Stromal cell of bone marrow (primary cell): Measurements from ENCODE around the gene NOS1AP.
"Not testable (repeated sequence)": the region's sequence is repeated elsewhere in the genome, so short reads cannot be mapped to it uniquely, and the experiment has no call there.

Experiments
- DNase-seq: peaks from one replicate; pipeline ENCODE4 v3.0.0-alpha.2; 2012; ENCODE audit warnings: low read depth

The NOS1AP gene

DNA sequence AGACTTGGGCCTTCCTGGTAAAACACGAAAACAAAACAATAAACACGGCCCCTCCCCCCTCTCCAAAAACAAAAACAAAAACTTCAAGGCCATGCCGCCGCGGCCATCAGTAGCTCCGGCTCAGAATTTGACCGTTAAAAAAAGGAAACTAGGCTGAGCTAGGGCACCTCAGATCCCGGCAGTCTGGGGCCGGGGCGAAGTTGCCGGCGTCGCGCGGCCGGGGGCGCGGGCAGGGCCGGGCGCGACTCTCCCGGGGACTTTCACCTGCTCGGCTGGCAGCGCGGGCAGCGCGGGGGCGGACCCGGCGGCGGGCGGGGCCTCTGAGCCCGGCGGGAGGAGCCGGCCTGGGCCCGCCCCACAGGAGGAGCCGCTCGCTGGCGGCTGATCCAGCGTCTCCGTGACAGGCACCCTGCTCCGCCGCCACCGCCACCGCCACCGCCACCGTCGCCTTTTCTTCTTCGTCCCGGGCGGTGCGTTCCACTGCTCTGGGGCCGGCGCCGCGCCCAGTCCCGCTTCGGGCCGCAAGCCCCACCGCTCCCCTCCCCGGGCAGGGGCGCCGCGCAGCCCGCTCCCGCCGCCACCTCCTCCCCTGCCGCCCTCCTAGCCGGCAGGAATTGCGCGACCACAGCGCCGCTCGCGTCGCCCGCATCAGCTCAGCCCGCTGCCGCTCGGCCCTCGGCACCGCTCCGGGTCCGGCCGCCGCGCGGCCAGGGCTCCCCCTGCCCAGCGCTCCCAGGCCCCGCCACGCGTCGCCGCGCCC lies at the start of gene NOS1AP:
Gene NOS1AP (plus strand): TSS at position 358 of the 760 bp plus-strand sequence. CDS start 487 bp downstream, outside the sequence.
- DNase-seq: peak; percentile 11

- peak; percentile 92 for DNase-seq
Observed at GRCh38 chr1:162020150-162020549, 49.3 kb upstream of the NOS1AP start.

DNA sequence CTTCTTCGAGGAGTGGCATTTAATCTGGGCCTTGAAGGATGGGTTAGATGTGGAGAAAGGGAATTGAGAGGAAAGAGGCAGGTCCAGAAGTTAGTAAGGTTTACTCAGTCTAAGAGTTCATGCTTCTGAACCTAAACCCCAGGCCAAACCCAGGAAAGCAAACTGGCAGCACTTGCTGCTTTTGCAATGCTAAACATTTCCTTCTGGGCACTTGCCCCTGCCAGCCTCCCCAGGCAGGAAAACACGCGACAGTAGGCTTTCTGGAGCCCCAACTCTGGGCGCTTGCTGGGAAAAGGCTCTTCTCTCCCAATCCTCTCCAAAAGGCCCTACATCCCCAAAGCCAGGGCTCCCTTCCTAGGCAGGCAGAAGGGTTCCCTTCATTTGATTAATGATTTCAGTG lies 48.4 kb upstream of the NOS1AP start:
- no peak for DNase-seq

DNA sequence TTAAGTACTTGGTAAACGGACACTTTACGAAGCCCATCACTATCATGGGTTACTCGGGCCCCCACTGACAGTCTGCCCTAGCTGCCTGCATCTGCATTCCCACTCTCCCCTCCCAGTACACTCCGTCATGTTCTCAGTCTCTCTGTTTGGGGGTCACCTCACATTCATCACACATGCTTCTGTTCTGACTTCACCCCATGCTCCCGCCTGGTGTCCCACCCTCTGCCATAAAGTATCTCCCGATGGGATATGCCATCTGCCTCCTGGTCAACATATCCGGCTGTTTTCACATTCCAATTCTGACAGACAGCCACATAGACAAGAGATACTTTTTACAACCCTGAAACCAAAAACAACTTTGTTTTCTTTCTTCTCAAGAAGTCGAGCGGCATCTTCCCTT lies 46.9 kb upstream of the NOS1AP start:
- no peak for DNase-seq

DNA sequence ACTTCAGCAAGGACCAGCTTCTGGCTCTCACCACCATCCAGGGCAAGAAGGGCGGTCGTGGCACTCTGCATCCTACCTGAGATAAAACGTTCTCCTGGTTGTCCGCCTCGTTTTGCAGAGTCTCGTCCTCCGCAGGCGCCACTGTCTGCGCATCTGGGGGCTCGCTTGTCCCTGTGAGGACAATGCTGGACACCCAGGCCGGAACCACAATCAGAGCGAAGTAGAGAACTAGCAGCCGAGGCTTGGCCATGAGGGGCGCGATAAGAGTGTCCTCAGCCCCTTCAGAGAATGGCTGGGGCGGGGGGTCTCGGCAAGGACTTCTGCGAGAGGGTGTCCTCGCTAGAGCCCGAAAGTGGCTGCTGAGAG lies 46.3 kb upstream of the NOS1AP start:
- no peak for DNase-seq

DNA sequence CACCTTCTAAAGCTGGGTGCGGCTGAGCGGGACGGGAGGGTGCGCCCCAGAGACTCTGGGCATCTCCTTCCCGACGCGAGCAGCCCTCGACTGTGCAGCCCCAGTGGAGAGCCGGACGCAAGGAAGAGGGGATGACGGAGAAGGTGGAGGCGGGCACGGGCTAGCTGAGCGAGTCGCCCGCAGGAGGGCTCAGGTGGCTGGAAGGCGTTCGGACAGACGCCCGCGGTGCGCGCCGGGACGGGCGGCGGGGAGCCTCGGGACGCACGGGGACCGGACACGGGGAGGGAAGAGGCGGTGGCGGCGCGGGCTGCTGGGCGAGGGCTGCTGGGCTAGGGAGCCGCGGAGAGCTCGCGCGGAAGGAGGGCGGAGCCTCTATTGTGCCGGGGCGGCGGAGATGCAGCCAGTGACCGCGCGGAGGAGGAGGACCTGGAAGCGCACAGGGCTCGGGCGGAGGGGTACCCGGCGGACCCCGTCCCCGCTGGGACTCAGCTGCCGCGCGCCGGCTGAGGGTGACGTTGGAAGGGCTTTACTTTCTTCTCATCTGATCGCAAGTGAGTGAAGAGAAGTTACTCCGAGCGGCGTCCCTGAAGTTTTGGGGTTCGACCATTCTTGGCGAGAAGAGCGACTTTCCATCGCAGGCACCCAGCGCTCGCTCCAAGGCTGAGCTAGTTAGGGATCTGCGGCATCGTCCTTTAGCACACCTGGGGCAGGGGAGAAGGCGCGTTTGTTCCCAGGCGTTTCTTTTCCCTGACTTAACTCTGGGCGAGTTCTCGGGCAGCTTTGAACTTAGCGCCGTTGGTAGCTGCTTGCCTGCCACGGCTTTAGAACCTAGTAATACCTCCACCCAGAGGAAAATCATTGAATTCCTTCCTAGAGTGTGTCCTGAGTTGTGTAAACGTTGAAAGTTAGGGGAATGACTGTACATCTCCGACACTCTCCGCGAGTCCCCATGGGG lies 45.7 kb upstream of the NOS1AP start, which contains the start of gene OLFML2B:
Gene OLFML2B (minus strand): TSS at position 323 of the 955 bp plus-strand sequence. CDS start 439 bp downstream, outside the sequence.
- DNase-seq: peak; percentile 82

GRCh38 chr1:162025541-162025940 lies 44.0 kb upstream of the NOS1AP start:
- DNase-seq: no peak

- DNase-seq: no peak
Observed at GRCh38 chr1:162026881-162027280, 42.6 kb upstream of the NOS1AP start.

DNA sequence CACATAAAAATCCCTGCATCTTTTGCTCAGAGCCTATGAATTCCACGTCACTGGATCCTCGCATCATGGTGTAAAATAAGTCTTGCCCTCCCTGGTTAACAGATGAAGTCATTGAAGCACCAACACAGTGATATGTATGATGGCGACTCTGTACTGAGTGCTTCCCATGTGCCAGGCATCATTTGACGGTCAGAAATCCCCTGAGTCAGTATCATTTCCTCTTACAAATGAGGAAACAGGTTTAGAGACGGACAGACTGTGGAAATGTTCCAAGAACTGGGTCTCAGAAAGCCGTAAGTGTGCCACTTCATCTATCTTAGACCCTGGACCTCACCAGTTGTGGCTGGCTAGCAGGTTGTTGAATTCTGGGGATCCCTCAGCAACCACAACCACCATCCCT lies 40.8 kb upstream of the NOS1AP start:
- DNase-seq: no peak

DNA sequence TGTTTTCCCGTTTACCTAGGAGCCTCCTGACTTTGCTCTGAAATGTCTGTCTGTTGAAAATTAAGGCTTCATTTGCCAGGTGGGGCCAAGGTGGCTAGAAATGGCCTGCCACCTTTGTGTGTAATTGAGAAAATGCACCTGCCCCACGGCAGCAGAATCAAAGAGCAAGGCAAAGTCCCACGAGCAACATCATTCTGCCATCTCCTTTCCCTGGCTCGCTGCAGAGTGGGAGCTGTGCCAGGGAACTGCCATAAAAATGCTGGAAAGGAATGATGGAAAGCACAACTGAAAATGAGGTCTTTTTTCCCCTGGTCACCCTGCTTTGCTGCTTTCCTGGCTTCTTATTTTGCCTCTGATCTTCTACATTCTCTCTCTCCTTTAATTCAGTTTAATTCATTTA lies 40.3 kb upstream of the NOS1AP start:
- no peak for DNase-seq

DNA sequence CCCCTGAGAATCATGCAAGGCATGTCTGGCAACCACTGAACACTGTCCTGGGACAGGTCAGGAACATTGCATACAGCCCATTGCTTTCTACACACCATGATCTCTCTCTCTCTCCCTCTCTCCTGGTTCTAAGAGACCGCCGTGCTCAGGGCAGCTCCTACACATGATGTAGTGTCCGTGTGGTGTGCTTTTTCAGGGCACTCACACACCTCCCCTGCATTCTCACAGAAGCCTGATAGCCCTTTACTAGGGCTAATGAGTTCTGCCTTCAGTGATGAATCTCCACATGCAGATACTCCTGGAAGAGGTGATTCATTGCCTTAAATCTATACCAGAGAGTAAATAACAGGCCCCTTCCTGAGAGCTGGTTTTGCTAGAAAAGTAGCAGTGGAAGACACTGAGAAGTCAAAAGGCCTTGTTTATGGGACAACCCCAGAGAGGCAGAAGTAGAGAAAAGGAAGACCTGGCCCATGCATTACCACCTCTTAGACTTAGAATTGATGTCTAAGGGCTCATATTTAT lies 38.7 kb upstream of the NOS1AP start:
- DNase-seq: no peak

GRCh38 chr1:162033428-162033827 lies 36.1 kb upstream of the NOS1AP start:
- DNase-seq: no peak

DNA sequence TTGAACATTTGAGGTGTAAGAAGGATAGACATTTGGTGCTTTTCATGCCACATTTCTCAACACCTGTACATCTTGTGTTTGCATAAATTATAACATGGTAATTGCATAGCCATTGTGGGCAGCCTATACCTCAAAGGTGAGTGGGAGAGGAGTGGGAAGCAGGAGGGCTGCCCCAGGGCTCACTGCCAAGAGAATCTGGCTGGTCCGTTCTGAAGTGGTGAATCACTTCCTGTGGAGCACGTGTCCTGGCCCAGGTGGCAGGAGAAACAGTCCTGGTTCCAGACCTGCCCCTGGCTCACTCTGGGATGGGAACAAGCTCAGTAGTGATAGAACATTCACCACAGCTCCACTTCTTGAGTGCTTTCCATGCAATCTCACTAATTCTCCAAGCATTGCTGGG lies 34.2 kb upstream of the NOS1AP start:
- DNase-seq: no peak

DNA sequence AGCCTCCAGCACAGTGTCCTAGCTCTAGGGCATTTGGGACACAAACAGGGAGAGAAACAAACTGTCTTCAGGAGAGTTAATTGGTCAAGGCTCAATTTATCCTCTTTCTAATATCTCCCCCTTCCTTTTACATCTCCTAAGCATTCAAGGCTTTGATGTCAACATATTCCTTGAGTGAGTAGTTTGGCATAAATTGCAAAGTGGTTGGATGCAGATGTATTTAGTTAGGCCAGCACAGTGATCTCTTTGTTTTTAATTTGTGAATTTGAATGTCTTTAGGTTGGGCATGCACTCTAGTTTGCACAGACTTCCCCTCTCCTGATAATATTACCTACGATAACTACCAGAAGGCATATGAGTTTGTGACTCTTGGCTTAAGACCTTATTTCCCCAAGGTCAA lies 33.3 kb upstream of the NOS1AP start:
- DNase-seq: no peak

DNA sequence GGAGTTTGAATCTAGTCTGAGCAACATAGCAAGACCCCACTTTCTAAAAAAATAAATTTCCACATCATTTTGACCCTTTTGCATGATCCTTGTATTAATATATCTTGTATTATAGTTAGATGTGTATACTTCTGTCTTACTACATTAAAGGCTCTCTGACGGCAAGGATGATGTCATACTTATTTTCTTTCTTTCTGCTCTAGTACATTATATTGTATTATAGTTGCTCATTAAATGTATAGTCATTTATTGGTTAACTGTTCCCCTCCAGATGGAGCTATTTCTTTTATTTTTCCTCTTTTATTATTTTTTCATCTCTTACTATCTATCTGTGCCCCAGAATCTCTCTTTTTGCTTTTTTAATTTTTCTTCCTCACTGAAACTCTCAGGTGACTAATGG lies 30.9 kb upstream of the NOS1AP start:
- no peak for DNase-seq

DNA sequence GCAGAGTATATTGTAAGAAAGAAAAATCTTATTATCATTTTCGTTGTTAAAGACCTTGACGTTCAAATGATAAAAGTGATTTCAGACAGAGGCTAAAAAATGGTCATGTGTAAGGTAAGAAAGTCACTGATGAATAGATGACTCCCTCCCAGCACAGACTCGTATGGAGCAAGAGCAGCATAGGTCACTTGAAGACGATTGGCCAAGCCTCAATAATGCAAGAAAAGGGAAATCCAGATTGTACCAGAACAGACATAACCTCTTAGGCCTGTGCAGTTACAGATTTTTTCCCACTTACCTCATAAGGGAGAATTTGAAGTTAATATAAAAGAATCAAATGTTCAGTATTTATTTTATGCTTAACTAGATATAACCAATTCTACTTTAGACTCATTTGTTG lies 29.5 kb upstream of the NOS1AP start:
- DNase-seq: no peak

GRCh38 chr1:162040657-162041056 lies 28.8 kb upstream of the NOS1AP start:
- no peak for DNase-seq

DNA sequence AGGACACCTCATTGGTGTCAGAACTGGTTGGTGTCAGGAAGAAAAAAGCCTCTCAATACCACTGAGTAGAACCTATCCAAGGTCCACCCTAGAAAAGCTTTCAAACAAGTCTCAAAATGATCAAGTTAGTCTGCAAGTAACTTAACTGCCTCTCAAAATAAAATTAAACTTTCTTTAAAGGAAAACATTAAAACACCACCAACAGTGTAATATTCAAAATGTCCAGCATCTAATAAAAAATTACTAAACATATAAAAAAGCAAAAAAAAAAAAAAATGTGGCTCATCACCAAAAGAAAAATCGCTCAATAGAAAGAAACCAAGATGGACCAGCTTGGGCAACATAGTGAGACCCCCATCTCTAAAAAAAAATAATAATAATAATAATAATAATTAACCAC lies 27.1 kb upstream of the NOS1AP start:
- DNase-seq: no peak

DNA sequence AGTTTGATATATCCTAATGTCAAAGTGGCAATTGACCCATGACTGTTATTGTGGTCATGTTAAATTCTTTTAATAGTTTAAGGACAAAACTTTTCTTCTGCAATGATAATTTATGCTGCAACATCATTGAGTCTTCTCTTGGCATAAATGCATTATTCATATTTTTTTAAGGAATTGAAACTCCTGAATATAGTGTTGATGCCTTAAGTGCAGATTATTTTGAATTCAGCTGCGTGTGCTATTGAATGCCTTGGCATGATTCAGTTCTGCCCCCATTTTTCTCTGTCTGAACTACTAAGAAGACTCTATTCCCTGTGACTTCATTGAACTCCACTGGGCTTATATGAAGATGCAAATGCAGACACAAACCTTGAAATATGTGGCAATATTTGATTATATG lies 22.6 kb upstream of the NOS1AP start:
- no peak for DNase-seq

DNA sequence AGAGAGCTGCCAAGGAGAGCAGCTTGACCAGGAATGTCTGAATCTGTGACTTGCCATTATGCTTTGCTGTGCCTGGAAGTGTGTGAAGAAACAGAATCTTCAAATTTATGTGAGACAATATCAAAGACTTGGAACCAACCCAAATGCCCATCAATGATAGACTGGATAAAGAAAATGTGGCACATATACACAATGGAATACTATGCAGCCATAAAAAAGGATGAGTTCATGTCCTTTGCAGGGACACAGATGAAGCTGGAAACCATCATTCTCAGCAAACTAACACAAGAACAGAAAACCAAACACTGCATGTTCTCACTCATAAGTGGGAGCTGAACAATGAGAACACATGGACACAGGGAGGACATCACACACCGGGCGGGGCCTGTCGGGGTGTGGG lies 15.5 kb upstream of the NOS1AP start:
- not testable (repeated sequence) for DNase-seq

- DNase-seq: peak; percentile 36
Observed at GRCh38 chr1:162055062-162055461, 14.4 kb upstream of the NOS1AP start.

- peak; percentile 47 for DNase-seq
Observed at GRCh38 chr1:162056043-162056442, 13.4 kb upstream of the NOS1AP start.

- DNase-seq: no peak
Observed at GRCh38 chr1:162056579-162056978, 12.9 kb upstream of the NOS1AP start.
